Parathyroid adenoma (tissue), 2 donors: ENCODE results near the gene WWOX.

Source experiments
- H2AFZ ChIP-seq: fragments of 300-600 bp; sonication (generic); one replicate; pipeline ENCODE4 v1.7.0; 2017; ENCODE audit warnings: antibody characterized with exemption, mild to moderate bottlenecking
- H3K27ac ChIP-seq: fragments of 300-600 bp; sonication (generic); one replicate; pipeline ENCODE4 v1.7.0; 2017
- H3K27me3 ChIP-seq: fragments of 300-600 bp; sonication (generic); one replicate; pipeline ENCODE4 v1.7.0; 2017; ENCODE audit warnings: low read length; ENCODE audit not compliant: control insufficient read depth, insufficient read depth
- H3K36me3 ChIP-seq: fragments of 300-600 bp; sonication (generic); one replicate; pipeline ENCODE4 v1.7.0; 2017; ENCODE audit warnings: low read length; ENCODE audit not compliant: control insufficient read depth, insufficient read depth
- H3K4me1 ChIP-seq: fragments of 300-600 bp; sonication (generic); one replicate; pipeline ENCODE4 v1.7.0; 2017; ENCODE audit warnings: control low read depth
- H3K4me2 ChIP-seq: fragments of 300-600 bp; sonication (generic); one replicate; pipeline ENCODE4 v1.7.0; 2017; ENCODE audit warnings: low read length
- H3K4me3 ChIP-seq: fragments of 300-600 bp; sonication (generic); one replicate; pipeline ENCODE4 v1.7.0; 2017; ENCODE audit warnings: low read depth, low read length
- H3K79me2 ChIP-seq: fragments of 300-600 bp; sonication (generic); one replicate; pipeline ENCODE4 v1.7.0; 2017; ENCODE audit warnings: control low read depth
- H3K9ac ChIP-seq: fragments of 300-600 bp; sonication (generic); one replicate; pipeline ENCODE4 v1.7.0; 2017; ENCODE audit warnings: mild to moderate bottlenecking
- H3K9me3 ChIP-seq: fragments of 300-600 bp; sonication (generic); one replicate; pipeline ENCODE4 v1.7.0; 2017; ENCODE audit warnings: low read length; ENCODE audit not compliant: control insufficient read depth
- CTCF ChIP-seq: fragments of 300-600 bp; sonication (generic); IDR thresholded peaks from one replicate; pipeline ENCODE4 v1.7.0; 2017; ENCODE audit warnings: antibody characterized with exemption, mild to moderate bottlenecking
- donor health status: primary hyperparathyroidism.

WWOX gene

GRCh38 chr16:78909226-78909625, 809.8 kb downstream of the WWOX start:
- Histone ChIP-seq H3K4me2 (no peak overlapping the region), H3K4me1 (no peaks in the 10 kb centered on the region), H3K27ac (no peak overlapping the region), H3K36me3 (no peaks in the 10 kb centered on the region), H3K79me2 (no peaks in the 10 kb centered on the region), H3K4me3 (no peak overlapping the region), H3K9me3 (no peaks in the 10 kb centered on the region), H3K9ac (no peak overlapping the region), H2AFZ (no peak overlapping the region), H3K27me3 (no peaks in the 10 kb centered on the region)
- no peak for TF ChIP-seq CTCF

- peaks cover 15% of the 10 kb centered on the region for H3K4me1 ChIP-seq
- no peak overlapping the region for H3K9ac ChIP-seq
- peak overlapping the region; percentile 28 for H3K4me2 ChIP-seq
- no peaks in the 10 kb centered on the region for H3K36me3 ChIP-seq
- H3K27ac ChIP-seq: no peak overlapping the region
- TF ChIP-seq CTCF: no peak
- H3K9me3 ChIP-seq: no peaks in the 10 kb centered on the region
- H3K4me3 ChIP-seq: no peak overlapping the region
- no peaks in the 10 kb centered on the region for H3K27me3 ChIP-seq
- no peaks in the 10 kb centered on the region for H3K79me2 ChIP-seq
- H2AFZ ChIP-seq: no peak overlapping the region
Measured at GRCh38 chr16:78915811-78916345, 816.4 kb downstream of the WWOX start.

- Histone ChIP-seq H3K9me3 (no peaks in the 10 kb centered on the region), H3K79me2 (no peaks in the 10 kb centered on the region), H3K9ac (no peak overlapping the region), H2AFZ (no peak overlapping the region), H3K27me3 (no peaks in the 10 kb centered on the region), H3K4me1 (peaks cover 20% of the 10 kb centered on the region), H3K4me2 (no peak overlapping the region), H3K4me3 (no peak overlapping the region), H3K36me3 (no peaks in the 10 kb centered on the region), H3K27ac (no peak overlapping the region)
- no peak for TF ChIP-seq CTCF
Measured at GRCh38 chr16:78916928-78917545, 817.6 kb downstream of the WWOX start.

- no peaks in the 10 kb centered on the region for H3K27me3 ChIP-seq
- H3K36me3 ChIP-seq: no peaks in the 10 kb centered on the region
- no peak overlapping the region for H2AFZ ChIP-seq
- H3K4me1 ChIP-seq: peaks cover 20% of the 10 kb centered on the region
- no peak overlapping the region for H3K4me2 ChIP-seq
- no peaks in the 10 kb centered on the region for H3K79me2 ChIP-seq
- H3K4me3 ChIP-seq: no peak overlapping the region
- H3K9ac ChIP-seq: no peak overlapping the region
- TF ChIP-seq CTCF: no peak
- no peak overlapping the region for H3K27ac ChIP-seq
- no peaks in the 10 kb centered on the region for H3K9me3 ChIP-seq
Measured at GRCh38 chr16:78918805-78919305, 819.4 kb downstream of the WWOX start.

- Histone ChIP-seq H2AFZ (no peak overlapping the region), H3K79me2 (no peaks in the 10 kb centered on the region), H3K36me3 (no peaks in the 10 kb centered on the region), H3K27me3 (no peaks in the 10 kb centered on the region), H3K4me1 (peaks cover 20% of the 10 kb centered on the region), H3K4me3 (no peak overlapping the region), H3K4me2 (no peak overlapping the region), H3K9ac (no peak overlapping the region), H3K27ac (no peak overlapping the region), H3K9me3 (no peaks in the 10 kb centered on the region)
- no peak for TF ChIP-seq CTCF
Measured at GRCh38 chr16:78919852-78920251, 820.4 kb downstream of the WWOX start.
